ENCODE measurements around the gene POPDC2.

POPDC2 gene

GRCh38 chr3:119659606-119660291 is 640 bp downstream of the POPDC2 start:
- Histone ChIP-seq H3K4me3 (ENCODE audit: control insufficient read depth in 1 of 7, extremely low read depth in 1 of 7, insufficient read depth in 4 of 7, low read depth in 2 of 7, low read length in 6 of 7) (no peak overlapping the region), H3K36me3 (ENCODE audit: control insufficient read depth in 4 of 4, insufficient read depth in 4 of 4, low read length in 3 of 4) (no peaks in the 10 kb centered on the region), H3K27ac (ENCODE audit: insufficient read depth in 1 of 2, low read depth in 1 of 2, low read length in 2 of 2, poor library complexity in 1 of 2, severe bottlenecking in 2 of 2) (no peak overlapping the region), H3K27me3 (replicated peaks in 2 of 5; ENCODE audit: control insufficient read depth in 4 of 5, insufficient read depth in 5 of 5, low read length in 4 of 5) (no peaks in the 10 kb centered on the region), H3K9me3 (ENCODE audit: control extremely low read depth in 1 of 5, control insufficient read depth in 4 of 5, insufficient read depth in 2 of 5, low read depth in 1 of 5, low read length in 4 of 5) (no peaks in the 10 kb centered on the region), H3K4me1 (ENCODE audit: control extremely low read depth in 1 of 4, control insufficient read depth in 4 of 4, insufficient read depth in 4 of 4, low read length in 3 of 4) (peaks cover 0 to 34% (median 8%) of the 10 kb centered on the region in 4 experiments)
- CTCF ChIA-PET, result interaction anchor here (0.6 to 1.3 kb wide), 2 partner anchors 78 to 161 kb away, joined by 3 to 4 read pairs; no protein-coding TSS in a partner anchor
- POLR2A ChIA-PET, result no interaction called here
- WGBS (ENCODE audit: insufficient coverage), result 72% methylated on average over 8 of the region's 9 CpGs
- peak in 2 of 3 donors; percentile 12 to 19 for DNase-seq

GRCh38 chr3:119658994-119659393 is 1.4 kb downstream of the POPDC2 start:
- CTCF ChIA-PET, result interaction anchor here (1.1 to 1.3 kb wide), 2 partner anchors 32 to 77 kb away, joined by 3 to 4 read pairs; no protein-coding TSS in a partner anchor
- Histone ChIP-seq H3K4me1 (ENCODE audit: control extremely low read depth in 1 of 4, control insufficient read depth in 4 of 4, insufficient read depth in 4 of 4, low read length in 3 of 4) (peaks cover 0 to 33% (median 9%) of the 10 kb centered on the region in 4 experiments), H3K27ac (ENCODE audit: insufficient read depth in 1 of 2, low read depth in 1 of 2, low read length in 2 of 2, poor library complexity in 1 of 2, severe bottlenecking in 2 of 2) (no peak overlapping the region), H3K36me3 (ENCODE audit: control insufficient read depth in 4 of 4, insufficient read depth in 4 of 4, low read length in 3 of 4) (no peaks in the 10 kb centered on the region), H3K4me3 (ENCODE audit: control insufficient read depth in 1 of 7, extremely low read depth in 1 of 7, insufficient read depth in 4 of 7, low read depth in 2 of 7, low read length in 6 of 7) (no peak overlapping the region), H3K9me3 (ENCODE audit: control extremely low read depth in 1 of 5, control insufficient read depth in 4 of 5, insufficient read depth in 2 of 5, low read depth in 1 of 5, low read length in 4 of 5) (no peaks in the 10 kb centered on the region), H3K27me3 (replicated peaks in 2 of 5; ENCODE audit: control insufficient read depth in 4 of 5, insufficient read depth in 5 of 5, low read length in 4 of 5) (no peaks in the 10 kb centered on the region)
- 100% methylated on average over 2 of the region's 2 CpGs for WGBS (ENCODE audit: insufficient coverage)
- POLR2A ChIA-PET, result no interaction called here
- DNase-seq, result no peak

- Histone ChIP-seq H3K27ac (ENCODE audit: insufficient read depth in 1 of 2, low read depth in 1 of 2, low read length in 2 of 2, poor library complexity in 1 of 2, severe bottlenecking in 2 of 2) (no peak overlapping the region), H3K36me3 (ENCODE audit: control insufficient read depth in 4 of 4, insufficient read depth in 4 of 4, low read length in 3 of 4) (no peaks in the 10 kb centered on the region), H3K27me3 (replicated peaks in 2 of 5; ENCODE audit: control insufficient read depth in 4 of 5, insufficient read depth in 5 of 5, low read length in 4 of 5) (no peaks in the 10 kb centered on the region), H3K4me1 (ENCODE audit: control extremely low read depth in 1 of 4, control insufficient read depth in 4 of 4, insufficient read depth in 4 of 4, low read length in 3 of 4) (peaks cover 0 to 37% (median 10%) of the 10 kb centered on the region in 4 experiments), H3K4me3 (ENCODE audit: control insufficient read depth in 1 of 7, extremely low read depth in 1 of 7, insufficient read depth in 4 of 7, low read depth in 2 of 7, low read length in 6 of 7) (no peak overlapping the region), H3K9me3 (ENCODE audit: control extremely low read depth in 1 of 5, control insufficient read depth in 4 of 5, insufficient read depth in 2 of 5, low read depth in 1 of 5, low read length in 4 of 5) (no peaks in the 10 kb centered on the region)
- DNase-seq, result peak in 1 of 3 donors; percentile 17
- no CpG with 5 or more reads among the region's 4 CpGs for WGBS (ENCODE audit: insufficient coverage)
- ChIA-PET POLR2A (no interaction called here), CTCF (interaction anchor here (0.9 to 1.4 kb wide), 4 partner anchors 15 to 31 kb away, joined by 3 to 4 read pairs (median 3); no protein-coding TSS in a partner anchor)
Observed at GRCh38 chr3:119657887-119658702, 2.3 kb downstream of the POPDC2 start.

GRCh38 chr3:119653876-119654275 is 6.5 kb downstream of the POPDC2 start:
- Histone ChIP-seq H3K4me1 (ENCODE audit: control extremely low read depth in 1 of 4, control insufficient read depth in 4 of 4, insufficient read depth in 4 of 4, low read length in 3 of 4) (peaks cover 0 to 22% (median 10%) of the 10 kb centered on the region in 4 experiments), H3K27me3 (replicated peaks in 2 of 5; ENCODE audit: control insufficient read depth in 4 of 5, insufficient read depth in 5 of 5, low read length in 4 of 5) (no peaks in the 10 kb centered on the region), H3K9me3 (ENCODE audit: control extremely low read depth in 1 of 5, control insufficient read depth in 4 of 5, insufficient read depth in 2 of 5, low read depth in 1 of 5, low read length in 4 of 5) (no peaks in the 10 kb centered on the region), H3K27ac (ENCODE audit: insufficient read depth in 1 of 2, low read depth in 1 of 2, low read length in 2 of 2, poor library complexity in 1 of 2, severe bottlenecking in 2 of 2) (no peak overlapping the region), H3K36me3 (ENCODE audit: control insufficient read depth in 4 of 4, insufficient read depth in 4 of 4, low read length in 3 of 4) (no peaks in the 10 kb centered on the region), H3K4me3 (ENCODE audit: control insufficient read depth in 1 of 7, extremely low read depth in 1 of 7, insufficient read depth in 4 of 7, low read depth in 2 of 7, low read length in 6 of 7) (no peak overlapping the region)
- ChIA-PET CTCF (interaction anchor here (1.2 kb wide), 1 partner anchor 14 kb away, joined by 3 read pairs; no protein-coding TSS in a partner anchor), POLR2A (no interaction called here)
- WGBS (ENCODE audit: insufficient coverage), result 0% methylated on average over 2 of the region's 2 CpGs
- DNase-seq, result peak in 2 of 3 donors; percentile 45 to 56

GRCh38 chr3:119652306-119653033 is 7.9 kb downstream of the POPDC2 start:
- H3K4me3 ChIP-seq (ENCODE audit: control insufficient read depth in 1 of 7, extremely low read depth in 1 of 7, insufficient read depth in 4 of 7, low read depth in 2 of 7, low read length in 6 of 7), result no peak overlapping the region
- DNase-seq, result no peak
- ChIA-PET POLR2A (no interaction called here), CTCF (interaction anchor here (1.2 kb wide), 1 partner anchor 9 kb away, joined by 4 read pairs; no protein-coding TSS in a partner anchor)
- H3K27ac ChIP-seq (ENCODE audit: insufficient read depth in 1 of 2, low read depth in 1 of 2, low read length in 2 of 2, poor library complexity in 1 of 2, severe bottlenecking in 2 of 2), result no peak overlapping the region
- H3K9me3 ChIP-seq (ENCODE audit: control extremely low read depth in 1 of 5, control insufficient read depth in 4 of 5, insufficient read depth in 2 of 5, low read depth in 1 of 5, low read length in 4 of 5), result no peaks in the 10 kb centered on the region
- 89% methylated on average over 5 of the region's 7 CpGs for WGBS (ENCODE audit: insufficient coverage)
- no peaks in the 10 kb centered on the region for H3K27me3 ChIP-seq (replicated peaks in 2 of 5; ENCODE audit: control insufficient read depth in 4 of 5, insufficient read depth in 5 of 5, low read length in 4 of 5)
- H3K36me3 ChIP-seq (ENCODE audit: control insufficient read depth in 4 of 4, insufficient read depth in 4 of 4, low read length in 3 of 4), result peaks cover 0 to 4% (median 0%) of the 10 kb centered on the region in 4 experiments
- H3K4me1 ChIP-seq (ENCODE audit: control extremely low read depth in 1 of 4, control insufficient read depth in 4 of 4, insufficient read depth in 4 of 4, low read length in 3 of 4), result peaks cover 0 to 9% (median 2%) of the 10 kb centered on the region in 4 experiments

GRCh38 chr3:119649761-119650160 is 10.6 kb downstream of the POPDC2 start:
- ChIA-PET CTCF (interaction anchor here (1.6 kb wide), 1 partner anchor 26 kb away, joined by 3 read pairs; no protein-coding TSS in a partner anchor), POLR2A (no interaction called here)
- no CpG with 5 or more reads among the region's 3 CpGs for WGBS (ENCODE audit: insufficient coverage)
- H3K27ac ChIP-seq (ENCODE audit: insufficient read depth in 1 of 2, low read depth in 1 of 2, low read length in 2 of 2, poor library complexity in 1 of 2, severe bottlenecking in 2 of 2), result no peak overlapping the region
- H3K27me3 ChIP-seq (replicated peaks in 2 of 5; ENCODE audit: control insufficient read depth in 4 of 5, insufficient read depth in 5 of 5, low read length in 4 of 5), result no peaks in the 10 kb centered on the region
- no peak for DNase-seq
- H3K4me3 ChIP-seq (ENCODE audit: control insufficient read depth in 1 of 7, extremely low read depth in 1 of 7, insufficient read depth in 4 of 7, low read depth in 2 of 7, low read length in 6 of 7), result no peak overlapping the region
- no peaks in the 10 kb centered on the region for H3K9me3 ChIP-seq (ENCODE audit: control extremely low read depth in 1 of 5, control insufficient read depth in 4 of 5, insufficient read depth in 2 of 5, low read depth in 1 of 5, low read length in 4 of 5)
- peaks cover 0 to 7% (median 2%) of the 10 kb centered on the region in 4 experiments for H3K4me1 ChIP-seq (ENCODE audit: control extremely low read depth in 1 of 4, control insufficient read depth in 4 of 4, insufficient read depth in 4 of 4, low read length in 3 of 4)
- H3K36me3 ChIP-seq (ENCODE audit: control insufficient read depth in 4 of 4, insufficient read depth in 4 of 4, low read length in 3 of 4), result peaks cover 0 to 4% (median 0%) of the 10 kb centered on the region in 4 experiments
